ENCODE data around the gene SRRD. TPM values are rescaled to one million over a fixed set of nuclear protein-coding genes. Genes with fewer than 3 reads are reported as not detected.
A peak's percentile ranks its signal among the peaks of the same experiment; 100 is the strongest.
"Not testable (repeated sequence)": the region's sequence is repeated elsewhere in the genome, so short reads cannot be mapped to it uniquely, and the experiment has no call there.

SRRD gene
- 13.9 and 35.1 TPM in 2 replicates for total RNA-seq

DNA sequence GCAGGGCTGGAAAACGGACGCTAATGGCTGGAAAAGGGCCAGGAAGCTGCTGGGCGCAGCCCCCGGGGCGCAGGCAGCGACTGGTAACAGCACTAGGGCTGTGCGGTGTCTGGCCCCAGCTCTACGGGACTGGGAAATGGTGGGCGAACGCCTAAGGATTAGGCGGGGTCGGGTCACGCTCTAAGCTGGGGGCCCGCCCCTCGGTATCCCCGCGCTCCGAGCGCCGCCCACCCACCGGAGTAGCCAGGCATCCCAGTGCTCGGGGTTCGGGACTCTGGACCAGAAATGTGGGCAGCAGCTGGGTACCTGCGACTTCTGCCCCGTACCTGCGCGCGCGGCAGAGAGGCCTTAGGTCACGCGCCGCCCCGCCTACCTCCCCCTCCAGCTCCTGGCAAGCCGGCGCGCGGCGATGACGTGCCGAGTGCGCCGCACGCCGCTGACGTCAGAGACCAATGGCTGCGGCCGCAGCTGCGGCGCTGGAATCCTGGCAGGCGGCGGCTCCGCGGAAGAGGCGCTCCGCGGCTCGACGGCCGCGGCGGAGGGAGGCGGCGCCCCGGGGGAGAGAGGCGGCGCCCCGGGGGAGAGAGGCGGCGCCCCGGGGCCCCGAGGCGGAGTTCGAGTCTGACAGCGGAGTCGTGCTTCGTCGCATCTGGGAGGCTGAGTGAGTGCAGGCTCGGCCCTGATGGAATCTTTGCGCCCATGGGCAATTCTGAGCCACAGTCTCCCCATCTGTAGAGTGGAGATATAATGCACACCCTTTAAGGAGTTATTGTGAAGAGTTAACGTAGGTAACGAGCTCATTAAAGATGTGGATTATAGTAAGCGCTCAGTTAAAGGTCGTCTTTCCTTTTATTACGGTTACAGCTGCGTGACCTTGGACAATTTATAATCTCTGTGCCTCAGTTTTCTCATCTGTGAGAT, at the start of gene SRRD, which contains the start of gene HPS4:
SRRD (plus strand) TSS at position 439 of the 921 bp plus-strand sequence; CDS start at position 453, 14 bp downstream.
HPS4 (minus strand) TSS at position 345 of the 921 bp plus-strand sequence. CDS start 2,021 bp downstream, outside the sequence.
- peak; percentile 60 for DNase-seq (ENCODE audit: low read depth)

- DNase-seq (ENCODE audit: low read depth) = no peak
Observed at GRCh38 chr22:26435327-26436093, 48.2 kb upstream of the SRRD start.

- no peak for DNase-seq (ENCODE audit: low read depth)
Observed at GRCh38 chr22:26436903-26437515, 46.7 kb upstream of the SRRD start.

GRCh38 chr22:26437694-26438392, 45.8 kb upstream of the SRRD start:
- no peak for DNase-seq (ENCODE audit: low read depth)

GRCh38 chr22:26438776-26439175, 44.9 kb upstream of the SRRD start:
- DNase-seq (ENCODE audit: low read depth) = not testable (repeated sequence)

DNA sequence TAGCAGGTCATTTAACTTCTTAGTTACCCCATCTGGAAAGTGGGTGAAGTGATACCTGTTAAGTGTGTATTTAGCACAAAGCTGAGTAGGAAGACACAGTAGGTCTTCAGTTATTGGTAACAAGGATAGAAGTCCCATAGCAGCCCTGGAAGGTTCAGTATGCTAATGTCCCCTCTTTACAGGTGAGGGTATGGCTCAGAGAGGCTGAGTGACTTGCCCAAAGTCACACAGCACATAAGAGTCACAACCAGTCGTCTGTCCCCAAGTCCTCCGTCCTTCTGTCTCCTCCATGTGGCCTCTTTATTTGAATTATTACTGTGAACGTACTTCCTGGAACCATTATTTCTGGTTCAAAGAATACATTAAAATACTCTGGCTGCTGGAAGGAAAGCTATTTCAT, 44.1 kb upstream of the SRRD start:
- DNase-seq (ENCODE audit: low read depth) = no peak

- DNase-seq (ENCODE audit: low read depth) = no peak
Observed at GRCh38 chr22:26442086-26442756, 41.5 kb upstream of the SRRD start.

- no peak for DNase-seq (ENCODE audit: low read depth)
Observed at GRCh38 chr22:26443901-26444690, 39.6 kb upstream of the SRRD start.

- no peak for DNase-seq (ENCODE audit: low read depth)
Observed at GRCh38 chr22:26444777-26445176, 38.9 kb upstream of the SRRD start.

DNA sequence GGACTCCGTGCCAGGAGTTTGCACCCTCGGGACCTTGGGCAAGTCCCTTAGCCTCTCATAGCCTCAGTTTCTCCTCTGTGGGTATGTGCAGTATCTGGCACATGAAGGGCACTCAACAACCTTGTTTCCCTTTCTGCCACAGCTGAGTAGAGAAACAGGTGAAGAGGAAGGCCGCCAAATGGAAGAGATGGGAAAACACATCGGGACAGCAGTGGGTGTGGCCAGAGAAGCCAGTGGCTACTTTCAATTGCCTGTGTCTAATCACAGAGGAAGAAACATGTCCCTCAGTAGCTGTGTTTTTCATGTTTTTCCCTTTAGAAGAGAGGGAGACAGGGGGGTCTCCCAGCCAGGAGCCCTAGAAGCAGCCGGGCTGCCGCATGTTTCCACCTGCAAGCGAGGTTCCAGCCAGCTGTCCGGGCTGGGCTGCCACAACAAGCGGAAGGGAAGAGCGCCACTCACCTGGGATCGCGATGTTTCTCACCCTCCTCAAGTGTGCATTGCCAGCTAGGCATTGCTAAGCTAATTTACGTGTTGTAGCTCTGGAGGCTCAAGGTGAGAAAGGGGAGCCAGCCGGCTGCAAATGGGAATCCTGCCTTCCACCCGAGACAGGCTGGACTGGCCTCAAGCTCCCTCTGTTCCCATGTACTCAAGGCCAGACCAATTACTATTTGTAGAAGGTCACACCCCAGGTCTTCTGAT, 38.0 kb upstream of the SRRD start:
- no peak for DNase-seq (ENCODE audit: low read depth)

GRCh38 chr22:26446808-26447515, 36.7 kb upstream of the SRRD start:
- DNase-seq (ENCODE audit: low read depth) = no peak

GRCh38 chr22:26447584-26448329, 35.9 kb upstream of the SRRD start:
- no peak for DNase-seq (ENCODE audit: low read depth)

DNA sequence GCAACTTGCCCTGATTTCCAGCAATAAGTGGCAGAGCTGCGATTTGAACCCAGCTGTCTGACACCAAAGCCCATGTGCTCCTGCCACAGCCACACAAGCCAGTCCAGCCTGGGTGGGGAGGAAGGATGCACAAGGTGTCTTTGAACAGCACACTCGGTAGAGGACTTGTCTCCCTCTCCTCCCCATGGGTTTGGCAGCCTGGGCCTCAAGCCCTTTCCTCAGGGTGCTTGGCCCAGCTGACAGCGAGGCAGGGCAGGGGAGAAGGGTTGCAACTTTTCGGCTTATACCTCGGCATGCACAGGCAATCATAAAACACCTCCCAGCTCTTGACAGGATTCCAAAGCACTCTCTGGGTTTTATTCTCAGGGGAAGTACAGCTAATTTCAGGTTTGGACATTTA, 35.3 kb upstream of the SRRD start:
- DNase-seq (ENCODE audit: low read depth) = no peak

DNA sequence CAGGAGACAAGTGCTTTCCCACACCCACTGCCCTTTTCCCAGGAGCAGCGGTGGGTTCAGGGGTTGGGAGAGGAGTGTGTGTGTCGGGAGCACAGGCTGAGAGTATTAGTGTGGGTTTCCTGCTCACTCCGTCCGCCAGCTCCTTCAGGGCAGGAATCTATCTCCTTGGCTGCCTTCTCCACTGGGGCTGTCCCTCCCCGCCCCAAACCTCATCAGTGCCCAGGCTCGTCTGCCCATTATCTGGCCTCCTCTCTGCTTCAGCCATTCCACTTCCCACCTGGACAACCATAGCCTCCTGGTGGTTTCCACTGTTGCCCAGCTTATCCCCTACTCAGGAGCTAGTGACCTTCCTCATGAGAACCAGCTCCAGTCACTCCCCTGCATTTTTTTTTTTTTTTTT, 34.7 kb upstream of the SRRD start:
- DNase-seq (ENCODE audit: low read depth) = no peak

GRCh38 chr22:26450453-26451185, 33.1 kb upstream of the SRRD start:
- DNase-seq (ENCODE audit: low read depth) = no peak

DNA sequence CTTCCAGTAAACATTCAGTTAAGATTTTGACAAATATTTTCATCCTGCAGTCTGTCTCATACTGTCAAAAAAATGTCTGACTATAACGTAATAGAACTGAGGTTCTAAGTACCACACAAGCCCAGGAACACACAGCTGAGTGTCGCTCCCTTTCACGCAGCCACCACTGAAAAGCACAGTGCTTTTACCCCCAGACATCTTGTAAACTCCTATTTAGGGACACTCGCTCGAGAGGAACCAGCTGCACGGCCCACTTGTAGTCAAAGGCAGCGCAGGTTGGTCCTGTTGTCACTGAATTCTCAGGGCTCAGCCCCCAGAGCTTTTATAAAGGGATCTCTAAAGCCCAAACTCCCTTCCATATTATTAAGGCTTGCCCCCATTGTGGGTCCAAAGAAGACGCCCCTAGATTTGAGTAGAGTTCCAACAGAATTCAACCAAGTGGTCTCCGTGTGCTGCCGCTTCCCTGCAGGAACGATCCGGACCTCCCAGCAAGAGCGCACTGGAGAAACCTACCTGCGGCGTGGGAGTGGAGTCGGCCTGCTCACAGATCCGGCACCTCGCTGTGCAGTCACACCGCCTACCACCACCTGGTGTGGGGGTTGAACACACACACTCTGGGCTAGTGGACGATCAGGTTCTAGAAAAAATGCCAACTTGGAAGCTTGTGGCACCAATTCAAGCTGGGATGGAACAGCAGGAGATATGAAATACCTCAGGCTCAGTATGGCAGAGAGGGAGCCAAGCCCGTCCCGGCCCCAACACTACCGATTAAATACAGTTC, 31.3 kb upstream of the SRRD start:
- DNase-seq (ENCODE audit: low read depth) = no peak

- no peak for DNase-seq (ENCODE audit: low read depth)
Observed at GRCh38 chr22:26453216-26453615, 30.5 kb upstream of the SRRD start.

All from renal cortical epithelial cell (primary cell).